HCT116 (cell line): Measurements from ENCODE around the gene RASL11A. TPM values are rescaled to one million over a fixed set of nuclear protein-coding genes. Genes with fewer than 3 reads are reported as not detected.

Source experiments
- ATAC-seq: fragments of 200-7000 bp; cut with Tn5 transposase; 2 replicates; pipeline ENCODE4 v1.9.1; 2020; ENCODE audit warnings: mild to moderate bottlenecking, moderate library complexity
- BruUV-seq: library from RNA; stranded (reverse); fragments of 400-500 nt; replicated peaks from 2 replicates; lab custom pipeline; 2021; lab: Mats Ljungman, UMichigan
- CTCF ChIA-PET: fragments of 300-600 bp; sonication (Branson Sonifier 250); formaldehyde crosslinking; loops from one replicate; lab custom pipeline; 2021; ENCODE audit warnings: antibody characterized with exemption; lab: Charles Lee
- POLR2A ChIA-PET: fragments of 300-600, 350-600 bp; sonication (Branson Sonifier 250); formaldehyde crosslinking; loops from one replicate; lab custom pipeline; 2021; ENCODE audit warnings: antibody characterized with exemption; lab: Charles Lee
- RAD21 ChIA-PET, 2 experiments: fragments of 300-600 bp; sonication (Branson Sonifier 250); formaldehyde crosslinking; loops; one replicate each; lab custom pipeline; 2023; ENCODE audit warnings: low total read pairs in 2 of 2; ENCODE audit not compliant: uncharacterized antibody in 2 of 2, unreplicated experiment in 2 of 2, low non-redundant PET in 1 of 2; lab: Charles Lee
- DNase-seq: peaks from one replicate; pipeline ENCODE4 v3.0.0-alpha.2; 2010; ENCODE audit warnings: low read depth, low spot score
- H2AFZ ChIP-seq: fragments of 200-600 bp; shearing (Covaris generic), sonication (generic); 2 replicates; pipeline ENCODE4 v1.6.1; 2017; ENCODE audit warnings: low read depth, mixed run types, mixed read lengths, antibody characterized with exemption, low read length; ENCODE audit not compliant: poor library complexity, severe bottlenecking
- H3K27ac ChIP-seq: 2 replicates; pipeline ENCODE4 v1.5.1; 2012; ENCODE audit warnings: low read depth, low read length
- H3K27me3 ChIP-seq: fragments of 200-600 bp; sonication (generic); 2 replicates; pipeline ENCODE4 v1.6.1; 2016; ENCODE audit warnings: mixed run types, low read length, mixed read lengths; ENCODE audit not compliant: insufficient read depth
- H3K36me3 ChIP-seq, 2 experiments: fragments of 200-500 bp in 1 of 2; fragments of 200-600 bp in 1 of 2; sonication (Bioruptor generic) in 1 of 2; sonication (generic) in 1 of 2; 2 replicates each; pipeline versions ENCODE4 v1.5.1 to v1.6.1; 2014 to 2016; ENCODE audit warnings: low read length in 2 of 2, inconsistent platforms in 1 of 2, mixed read lengths in 1 of 2, mixed run types in 1 of 2; ENCODE audit not compliant: insufficient read depth in 2 of 2, control insufficient read depth in 1 of 2
- H3K4me1 ChIP-seq, 2 experiments: fragments of 200-600 bp in 1 of 2; sonication (generic) in 1 of 2; 2 replicates each; pipeline versions ENCODE4 v1.5.1 to v1.6.1; 2012 to 2017; ENCODE audit warnings: low read length in 2 of 2, inconsistent platforms in 1 of 2, mild to moderate bottlenecking in 1 of 2, mixed read lengths in 1 of 2, mixed run types in 1 of 2, moderate library complexity in 1 of 2; ENCODE audit not compliant: insufficient read depth in 2 of 2, control insufficient read depth in 1 of 2
- H3K4me2 ChIP-seq: fragments of 200-600 bp; sonication (generic); 2 replicates; pipeline ENCODE4 v1.6.1; 2017; ENCODE audit warnings: mixed run types, low read length, mixed read lengths
- H3K4me3 ChIP-seq, 2 experiments: fragments of 200-600 bp in 1 of 2; sonication (generic) in 1 of 2; replicated peaks in 1 of 2; 2 replicates each; pipeline ENCODE4 v1.5.1; 2011 to 2016; ENCODE audit warnings: low read length in 2 of 2, control low read depth in 1 of 2, low read depth in 1 of 2, mild to moderate bottlenecking in 1 of 2, mixed read lengths in 1 of 2, mixed run types in 1 of 2
- H3K79me2 ChIP-seq: fragments of 200-600 bp; sonication (generic); 2 replicates; pipeline ENCODE4 v1.6.1; 2017; ENCODE audit warnings: mild to moderate bottlenecking, mixed run types, low read length, moderate library complexity, mixed read lengths; ENCODE audit not compliant: insufficient read depth
- H3K9ac ChIP-seq: fragments of 200-600 bp; sonication (generic); 2 replicates; pipeline ENCODE4 v1.6.1; 2016; ENCODE audit warnings: low read length, mixed read lengths
- H3K9me2 ChIP-seq: fragments of 200-600 bp; sonication (generic), shearing (Covaris generic); 2 replicates; pipeline ENCODE4 v1.6.1; 2017; ENCODE audit warnings: mixed run types, mild to moderate bottlenecking, moderate library complexity; ENCODE audit not compliant: insufficient read depth
- H3K9me3 ChIP-seq, 2 experiments: fragments of 200-500 bp in 1 of 2; fragments of 200-600 bp in 1 of 2; sonication (Bioruptor generic) in 1 of 2; sonication (generic) in 1 of 2; 2 replicates each; pipeline ENCODE4 v1.6.1; 2014 to 2017; ENCODE audit warnings: low read length in 2 of 2, mixed read lengths in 2 of 2, inconsistent platforms in 1 of 2, low read depth in 1 of 2, mild to moderate bottlenecking in 1 of 2, mixed run types in 1 of 2, moderate library complexity in 1 of 2; ENCODE audit not compliant: control insufficient read depth in 1 of 2, insufficient read depth in 1 of 2
- H4K20me1 ChIP-seq: fragments of 200-600 bp; sonication (generic), shearing (Covaris generic); 2 replicates; pipeline ENCODE4 v1.6.1; 2017; ENCODE audit warnings: mixed run types, mild to moderate bottlenecking, moderate library complexity; ENCODE audit not compliant: insufficient read depth
- CBX3 ChIP-seq: IDR thresholded peaks from 2 replicates; pipeline ENCODE4 v1.6.1; 2012; ENCODE audit warnings: low read depth
- ELF1 ChIP-seq: IDR thresholded peaks from 2 replicates; pipeline ENCODE4 v1.6.1; 2012; ENCODE audit warnings: low read depth, borderline replicate concordance
- EZH2phosphoT487 ChIP-seq: fragments of 200-600 bp; IDR thresholded peaks from 2 replicates; pipeline ENCODE4 v1.6.1; 2018; ENCODE audit warnings: antibody characterized with exemption, borderline replicate concordance
- JUND ChIP-seq: IDR thresholded peaks from 2 replicates; pipeline ENCODE4 v1.6.1; 2012
- POLR2A ChIP-seq: IDR thresholded peaks from 2 replicates; pipeline ENCODE4 v1.7.0; 2011; ENCODE audit warnings: borderline replicate concordance; ENCODE audit not compliant: insufficient read depth, insufficient read length; ENCODE audit errors: extremely low read depth
- RAD21 ChIP-seq: IDR thresholded peaks from 2 replicates; pipeline ENCODE4 v1.6.1; 2012; ENCODE audit warnings: low read depth, mild to moderate bottlenecking
- SIN3A ChIP-seq: IDR thresholded peaks from 2 replicates; pipeline ENCODE4 v1.6.1; 2012; ENCODE audit warnings: low read depth
- YY1 ChIP-seq: IDR thresholded peaks from 2 replicates; pipeline ENCODE4 v1.6.1; 2011; ENCODE audit warnings: low read length, low read depth, moderate library complexity, mild to moderate bottlenecking; ENCODE audit not compliant: insufficient replicate concordance; ENCODE audit errors: extremely low read depth
- ZNF274 ChIP-seq: fragments of 200-500 bp; sonication (Bioruptor generic); IDR thresholded peaks from 2 replicates; pipeline ENCODE4 v1.6.1; 2014; ENCODE audit warnings: mild to moderate bottlenecking, low read depth, low read length, inconsistent platforms
- intact Hi-C: fragments of 100-400 bp; cut with micrococcal nuclease; formaldehyde crosslinking; loops from 2 replicates; pipeline ENCODE4 v1.10.0; 2022
- total RNA-seq: library from RNA; stranded (reverse); gene quantifications from one replicate; pipeline ENCODE4 v1.2.1, GENCODE V29; 2021; ENCODE audit not compliant: unreplicated experiment
- TF ChIP-seq, protein P1 (sequence below): IDR thresholded peaks from 2 replicates; pipeline ENCODE4 v1.6.1; 2012
- TF ChIP-seq, protein P2 (sequence below): IDR thresholded peaks from 2 replicates; pipeline ENCODE4 v1.6.1; 2011; ENCODE audit warnings: mild to moderate bottlenecking, low read length, moderate library complexity; ENCODE audit not compliant: insufficient replicate concordance; ENCODE audit errors: extremely low read depth
- TF ChIP-seq, protein P3 (sequence below): IDR thresholded peaks from 2 replicates; pipeline ENCODE4 v1.6.1; 2012

RASL11A gene
- total RNA-seq, 1 experiment from 2014 or later = 5.0 TPM

DNA sequence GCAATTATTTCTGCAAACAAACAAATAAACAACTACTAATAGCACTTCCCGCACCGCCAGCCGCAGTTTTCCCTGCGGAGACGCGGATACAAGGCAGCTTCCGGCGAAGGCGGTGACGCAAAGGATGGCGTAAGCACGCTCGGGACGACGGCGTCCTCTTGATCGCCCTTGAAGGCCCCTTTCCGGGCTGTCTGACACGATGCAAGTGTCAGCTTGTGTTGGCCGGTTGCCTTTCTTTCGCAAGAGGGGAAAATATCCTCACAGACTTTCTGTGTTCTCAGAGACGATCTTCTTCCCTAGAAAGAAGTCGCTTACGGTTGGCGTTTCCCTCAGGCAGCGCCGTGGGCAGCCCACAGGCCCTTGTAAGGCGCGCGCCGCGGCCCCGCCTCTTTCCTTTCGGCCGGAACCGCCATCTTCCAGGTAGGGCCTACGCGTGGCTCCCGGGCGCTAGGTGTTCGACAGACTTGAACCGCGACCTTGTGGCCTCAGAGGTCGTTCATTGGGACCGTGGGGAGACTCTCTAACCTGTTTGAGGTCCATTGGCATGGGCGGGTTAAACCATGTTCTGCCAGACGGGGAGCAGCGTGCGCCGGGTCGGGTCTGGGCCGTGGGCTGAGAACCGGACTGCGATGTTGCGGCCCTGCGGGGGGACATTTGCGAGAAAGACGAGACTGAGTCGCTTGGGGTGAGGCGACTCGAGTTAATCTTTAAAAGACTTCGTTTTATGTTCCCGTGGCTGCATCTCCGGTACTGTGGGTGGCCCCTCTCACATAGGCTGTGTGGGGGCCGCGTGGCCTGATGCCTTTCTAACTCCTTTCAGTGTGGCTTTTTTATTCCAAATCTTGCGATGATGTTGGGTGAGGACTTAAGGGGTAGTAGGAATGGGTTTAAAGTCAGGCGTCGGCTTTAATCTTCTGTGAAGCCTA is 19.2 kb upstream of the RASL11A start, which contains the start of gene RPL21 (continued):
- TF ChIP-seq YY1 = peak; percentile 87
- TF ChIP-seq CBX3 = 0 out of 2 replicates have a peak, but pooled peaks have one; percentile 43
- 0 out of 2 replicates have a peak, but pooled peaks have one; percentile 22 for TF ChIP-seq JUND
- peak; percentile 6; the same call in 1 of the 2 replicates for TF ChIP-seq RAD21
- TF ChIP-seq POLR2A = peak; percentile 88
- TF ChIP-seq ELF1 = peak; percentile 53

DNA sequence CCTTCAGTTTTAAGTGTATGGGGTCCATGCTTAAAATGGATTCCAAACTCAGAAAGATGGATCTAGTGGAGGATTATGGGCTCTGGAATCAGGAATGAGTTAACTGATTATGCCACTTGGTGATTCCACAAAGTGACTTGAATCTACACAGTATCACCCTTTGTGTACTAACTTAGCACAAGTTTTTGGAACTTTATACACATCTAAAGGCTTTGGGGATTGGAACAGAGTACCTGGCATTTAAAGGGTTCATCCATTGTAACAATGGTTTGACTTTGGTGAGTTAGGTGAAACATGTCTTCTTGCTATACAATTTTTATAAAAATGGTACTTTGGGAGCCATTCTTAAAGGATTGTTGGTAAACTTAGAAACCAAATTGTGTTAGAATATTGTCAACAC is 18.2 kb upstream of the RASL11A start:
- H3K36me3 ChIP-seq = peaks cover 31 to 49% of the 10 kb centered on the region in 2 experiments
- intact Hi-C loops = loop anchor here (2.0 to 5.0 kb wide), 2 partner anchors 86 to 210 kb away; no protein-coding TSS in a partner anchor
- H3K9me3 ChIP-seq = no peaks in the 10 kb centered on the region
- POLR2A ChIA-PET = no interaction called here
- no peaks in the 10 kb centered on the region for H3K27me3 ChIP-seq
- peak overlapping the region; percentile 86 to 96 for H3K4me3 ChIP-seq
- H3K4me1 ChIP-seq = peaks cover 13 to 22% of the 10 kb centered on the region in 2 experiments; a peak in 3 of 4 replicates
- no peak for TF ChIP-seq SIN3A
- TF ChIP-seq, protein P1, sequence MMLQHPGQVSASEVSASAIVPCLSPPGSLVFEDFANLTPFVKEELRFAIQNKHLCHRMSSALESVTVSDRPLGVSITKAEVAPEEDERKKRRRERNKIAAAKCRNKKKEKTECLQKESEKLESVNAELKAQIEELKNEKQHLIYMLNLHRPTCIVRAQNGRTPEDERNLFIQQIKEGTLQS = no peak
- no peak for TF ChIP-seq ELF1
- TF ChIP-seq, protein P2, sequence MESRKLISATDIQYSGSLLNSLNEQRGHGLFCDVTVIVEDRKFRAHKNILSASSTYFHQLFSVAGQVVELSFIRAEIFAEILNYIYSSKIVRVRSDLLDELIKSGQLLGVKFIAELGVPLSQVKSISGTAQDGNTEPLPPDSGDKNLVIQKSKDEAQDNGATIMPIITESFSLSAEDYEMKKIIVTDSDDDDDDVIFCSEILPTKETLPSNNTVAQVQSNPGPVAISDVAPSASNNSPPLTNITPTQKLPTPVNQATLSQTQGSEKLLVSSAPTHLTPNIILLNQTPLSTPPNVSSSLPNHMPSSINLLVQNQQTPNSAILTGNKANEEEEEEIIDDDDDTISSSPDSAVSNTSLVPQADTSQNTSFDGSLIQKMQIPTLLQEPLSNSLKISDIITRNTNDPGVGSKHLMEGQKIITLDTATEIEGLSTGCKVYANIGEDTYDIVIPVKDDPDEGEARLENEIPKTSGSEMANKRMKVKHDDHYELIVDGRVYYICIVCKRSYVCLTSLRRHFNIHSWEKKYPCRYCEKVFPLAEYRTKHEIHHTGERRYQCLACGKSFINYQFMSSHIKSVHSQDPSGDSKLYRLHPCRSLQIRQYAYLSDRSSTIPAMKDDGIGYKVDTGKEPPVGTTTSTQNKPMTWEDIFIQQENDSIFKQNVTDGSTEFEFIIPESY = no peak
- TF ChIP-seq EZH2phosphoT487 = no peak
- TF ChIP-seq ZNF274 = no peak
- TF ChIP-seq POLR2A = no peak
- TF ChIP-seq, protein P3, sequence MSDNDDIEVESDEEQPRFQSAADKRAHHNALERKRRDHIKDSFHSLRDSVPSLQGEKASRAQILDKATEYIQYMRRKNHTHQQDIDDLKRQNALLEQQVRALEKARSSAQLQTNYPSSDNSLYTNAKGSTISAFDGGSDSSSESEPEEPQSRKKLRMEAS = no peak
- TF ChIP-seq, all 23 proteins: peak for 0
- H2AFZ ChIP-seq = no peak overlapping the region
- peak overlapping the region; percentile 96 for H3K27ac ChIP-seq
- H3K9me2 ChIP-seq = no peaks in the 10 kb centered on the region
- H3K9ac ChIP-seq = peak overlapping the region; percentile 99
- peaks cover 11% of the 10 kb centered on the region; the same call in 1 of the 2 replicates for H4K20me1 ChIP-seq
- BruUV-seq = no TSS peak
- peak overlapping the region; percentile 93 for H3K4me2 ChIP-seq
- ChIA-PET CTCF (no interaction called here), RAD21 (no interaction called here)
- H3K79me2 ChIP-seq = peaks cover 82% of the 10 kb centered on the region
- DNase-seq (no peak), ATAC-seq (no peak)
